CD14-positive monocyte (primary cell): ENCODE results near the gene VPS18. TPM values are rescaled to one million over a fixed set of nuclear protein-coding genes. Genes with fewer than 3 reads are reported as not detected.

Experiments used
- DNase-seq, 3 donors: peaks; one replicate each; pipeline ENCODE4 v3.0.0-alpha.2; 2011 to 2022
- H2AFZ ChIP-seq: 2 replicates; pipeline ENCODE4 v1.6.0; 2012; ENCODE audit warnings: mild to moderate bottlenecking, low read depth, low read length, inconsistent platforms; ENCODE audit not compliant: insufficient read depth, poor library complexity, severe bottlenecking
- H3K27ac ChIP-seq, 2 donors: 1 replicate in 1 of 2; 2 replicates in 1 of 2; pipeline ENCODE4 v1.5.1; 2012 to 2013; ENCODE audit warnings: low read length in 2 of 2, control low read depth in 1 of 2, inconsistent platforms in 1 of 2, low read depth in 1 of 2, mild to moderate bottlenecking in 1 of 2
- H3K27me3 ChIP-seq, 2 donors: one replicate each; pipeline versions ENCODE4 v1.6.0 to v1.6.1; 2011 to 2013; ENCODE audit warnings: low read length in 2 of 2; ENCODE audit not compliant: control insufficient read depth in 2 of 2, insufficient read depth in 2 of 2
- H3K36me3 ChIP-seq, 2 donors: replicated peaks in 1 of 2; 1 replicate in 1 of 2; 2 replicates in 1 of 2; pipeline versions ENCODE4 v1.5.1 to v1.6.1; 2012 to 2013; ENCODE audit warnings: low read length in 2 of 2, control low read depth in 1 of 2, inconsistent platforms in 1 of 2, mild to moderate bottlenecking in 1 of 2; ENCODE audit not compliant: insufficient read depth in 2 of 2, control insufficient read depth in 1 of 2
- H3K4me1 ChIP-seq, 2 donors: 1 replicate in 1 of 2; 2 replicates in 1 of 2; pipeline versions ENCODE4 v1.5.1 to v1.6.1; 2012 to 2013; ENCODE audit warnings: low read length in 2 of 2, control low read depth in 1 of 2, inconsistent platforms in 1 of 2, mild to moderate bottlenecking in 1 of 2, moderate library complexity in 1 of 2; ENCODE audit not compliant: insufficient read depth in 2 of 2, control insufficient read depth in 1 of 2
- H3K4me2 ChIP-seq: replicated peaks from 2 replicates; pipeline ENCODE3; 2012; ENCODE audit warnings: low read length, moderate library complexity, mild to moderate bottlenecking; ENCODE audit not compliant: poor library complexity, severe bottlenecking; ENCODE audit errors: extremely low read depth
- H3K4me3 ChIP-seq, 3 experiments: fragments of 200-600 bp in 1 of 3; sonication (generic) in 1 of 3; replicated peaks in 1 of 3; 1 replicate in 2 of 3; 2 replicates in 1 of 3; pipeline ENCODE4 v1.5.1; 2011 to 2013; ENCODE audit warnings: low read length in 3 of 3, mild to moderate bottlenecking in 3 of 3, control low read depth in 2 of 3, low read depth in 2 of 3, inconsistent platforms in 1 of 3, moderate library complexity in 1 of 3
- H3K79me2 ChIP-seq: 2 replicates; pipeline ENCODE4 v1.6.0; 2012; ENCODE audit warnings: mild to moderate bottlenecking, control low read depth, inconsistent platforms, low read length, moderate library complexity; ENCODE audit not compliant: insufficient read depth
- H3K9ac ChIP-seq: 2 replicates; pipeline ENCODE4 v1.6.0; 2017; ENCODE audit warnings: low read length, mild to moderate bottlenecking; ENCODE audit not compliant: insufficient read depth, poor library complexity, severe bottlenecking
- H3K9me3 ChIP-seq, 2 donors: replicated peaks in 1 of 2; 1 replicate in 1 of 2; 2 replicates in 1 of 2; pipeline versions ENCODE4 v1.5.1 to v1.6.1; 2012 to 2013; ENCODE audit warnings: low read length in 2 of 2, control low read depth in 1 of 2; ENCODE audit not compliant: control insufficient read depth in 1 of 2, insufficient read depth in 1 of 2
- H4K20me1 ChIP-seq: 2 replicates; pipeline ENCODE4 v1.6.0; 2012; ENCODE audit warnings: mild to moderate bottlenecking, low read length, control low read depth, moderate library complexity; ENCODE audit not compliant: insufficient read depth
- H3K27ac Mint-ChIP-seq, 7 donors: one replicate each; pipeline ENCODE4 v1.8.0; 2020; ENCODE audit warnings: mild to moderate bottlenecking in 7 of 7, mixed read lengths in 7 of 7, moderate library complexity in 6 of 7, inconsistent platforms in 2 of 7
- H3K27me3 Mint-ChIP-seq, 3 donors: one replicate each; pipeline ENCODE4 v1.8.0; 2021 to 2022; ENCODE audit warnings: low read depth in 3 of 3, mild to moderate bottlenecking in 3 of 3, mixed read lengths in 3 of 3, moderate library complexity in 3 of 3, inconsistent platforms in 1 of 3
- H3K36me3 Mint-ChIP-seq, 2 donors: one replicate each; pipeline ENCODE4 v1.8.0; 2020; ENCODE audit warnings: mixed read lengths in 2 of 2, inconsistent platforms in 1 of 2, mild to moderate bottlenecking in 1 of 2
- H3K4me1 Mint-ChIP-seq: one replicate; pipeline ENCODE4 v1.8.0; 2020; ENCODE audit warnings: mild to moderate bottlenecking, mixed read lengths
- H3K4me3 Mint-ChIP-seq, 2 donors: one replicate each; pipeline ENCODE4 v1.8.0; 2020; ENCODE audit warnings: mild to moderate bottlenecking in 2 of 2, mixed read lengths in 2 of 2, moderate library complexity in 1 of 2
- H3K9me3 Mint-ChIP-seq, 7 donors: one replicate each; pipeline ENCODE4 v1.8.0; 2020 to 2022; ENCODE audit warnings: mixed read lengths in 7 of 7, mild to moderate bottlenecking in 6 of 7, moderate library complexity in 6 of 7, inconsistent platforms in 2 of 7
- CTCF ChIP-seq: fragments of 200-600 bp; IDR thresholded peaks from one replicate; pipeline ENCODE4 v1.8.0; 2022; ENCODE audit warnings: antibody characterized with exemption, mild to moderate bottlenecking
- WGBS: methylation state at CpG from one replicate; pipeline ENCODE4 v1.1.5; 2013; ENCODE audit warnings: missing lambda C conversion rate; ENCODE audit not compliant: insufficient coverage; 5-methylcytosine and 5-hydroxymethylcytosine counted together
- intact Hi-C, 2 donors: fragments of 100-400 bp; cut with micrococcal nuclease; formaldehyde crosslinking; loops; one replicate each; pipeline versions ENCODE4 v1.15.0 to v1.15.1; 2023
- polyA plus RNA-seq, 3 donors: library from polyadenylated mRNA; depleted of rRNA in 1 of 3; unstranded in 2 of 3; stranded (reverse) in 1 of 3; fragments of 300-500 nt in 2 of 3; fragments of >200 nt in 1 of 3; fragmentation: Illumina TruSeq in 2 of 3; gene quantifications; 1 replicate in 2 of 3; 2 replicates in 1 of 3; pipeline ENCODE4 v1.2.3, GENCODE V29; 2012 to 2021

The VPS18 gene
- polyA plus RNA-seq, 3 donors = 12.1 to 22.8 (median 21.8) TPM

- Mint-ChIP-seq H3K4me3 (peak overlapping the region; percentile 97 to 99), H3K27me3 (peaks cover 12 to 37% (median 18%) of the 10 kb centered on the region in 3 donors), H3K27ac (peak overlapping the region in 5 of 7 donors; percentile 48 to 89 (median 78)), H3K4me1 (peaks cover 40% of the 10 kb centered on the region), H3K36me3 (peaks cover 3 to 12% of the 10 kb centered on the region in 2 donors), H3K9me3 (peaks cover 0 to 6% (median 2%) of the 10 kb centered on the region in 7 donors)
- Histone ChIP-seq H3K4me2 (peak overlapping the region; percentile 99), H3K27me3 (peaks cover 6 to 17% of the 10 kb centered on the region in 2 donors), H3K36me3 (no peaks in the 10 kb centered on the region), H4K20me1 (no peaks in the 10 kb centered on the region), H3K4me1 (peaks cover 40 to 51% of the 10 kb centered on the region in 2 donors), H2AFZ (peak overlapping the region; percentile 94), H3K27ac (peak overlapping the region in 1 of 2 donors; percentile 6), H3K9me3 (peaks cover 0 to 2% of the 10 kb centered on the region in 2 donors), H3K9ac (peak overlapping the region; percentile 52), H3K79me2 (peaks cover 8% of the 10 kb centered on the region), H3K4me3 (peak overlapping the region; percentile 53 to 94 (median 77))
- TF ChIP-seq CTCF = no peak
- intact Hi-C loops = no loop called here
- peak; percentile 36 to 41 (median 39) for DNase-seq
- 0% methylated on average over 26 of the region's 28 CpGs for WGBS
These were observed 49.6 kb upstream of the VPS18 start for GRCh38 chr15:40844696-40845030.

- peaks cover 40% of the 10 kb centered on the region for H3K4me1 Mint-ChIP-seq
These were observed 49.2 kb upstream of the VPS18 start for GRCh38 chr15:40845036-40845435.

More at GRCh38 chr15:40845036-40845435, 49.2 kb upstream of the VPS18 start:
- H3K9me3 Mint-ChIP-seq = peaks cover 0 to 6% (median 2%) of the 10 kb centered on the region in 7 donors
- H3K9me3 ChIP-seq = peaks cover 0 to 2% of the 10 kb centered on the region in 2 donors
- H3K79me2 ChIP-seq = peaks cover 8% of the 10 kb centered on the region
- peaks cover 11 to 37% (median 18%) of the 10 kb centered on the region in 3 donors for H3K27me3 Mint-ChIP-seq
- intact Hi-C loops = no loop called here
- no peak for TF ChIP-seq CTCF
- H3K4me2 ChIP-seq = peak overlapping the region; percentile 99
- peak overlapping the region; percentile 94 for H2AFZ ChIP-seq
- peak overlapping the region; percentile 53 to 94 (median 77) for H3K4me3 ChIP-seq
- H3K27ac Mint-ChIP-seq = peak overlapping the region in 5 of 7 donors; percentile 48 to 89 (median 78)
- H3K4me3 Mint-ChIP-seq = peak overlapping the region; percentile 97 to 99
- peak overlapping the region in 1 of 2 donors; percentile 6 for H3K27ac ChIP-seq
- peaks cover 40 to 51% of the 10 kb centered on the region in 2 donors for H3K4me1 ChIP-seq
- H4K20me1 ChIP-seq = no peaks in the 10 kb centered on the region
- DNase-seq = peak in 2 of 3 donors; percentile 34 to 37
- H3K27me3 ChIP-seq = peaks cover 6 to 17% of the 10 kb centered on the region in 2 donors
- peak overlapping the region; percentile 52 for H3K9ac ChIP-seq
- no peaks in the 10 kb centered on the region for H3K36me3 ChIP-seq
- H3K36me3 Mint-ChIP-seq = peaks cover 5 to 15% of the 10 kb centered on the region in 2 donors
- 0% methylated on average over 2 of the region's 12 CpGs for WGBS
